SIG-M5 treated with dmso at 0.1 percent for 504 hours (cell line): ENCODE data around the gene ZMIZ1.

Experiments
- DNase-seq: peaks from one replicate; lab custom pipeline; 2025; ENCODE audit not compliant: unreplicated experiment; lab: John Stamatoyannopoulos, UW

Gene ZMIZ1

DNA sequence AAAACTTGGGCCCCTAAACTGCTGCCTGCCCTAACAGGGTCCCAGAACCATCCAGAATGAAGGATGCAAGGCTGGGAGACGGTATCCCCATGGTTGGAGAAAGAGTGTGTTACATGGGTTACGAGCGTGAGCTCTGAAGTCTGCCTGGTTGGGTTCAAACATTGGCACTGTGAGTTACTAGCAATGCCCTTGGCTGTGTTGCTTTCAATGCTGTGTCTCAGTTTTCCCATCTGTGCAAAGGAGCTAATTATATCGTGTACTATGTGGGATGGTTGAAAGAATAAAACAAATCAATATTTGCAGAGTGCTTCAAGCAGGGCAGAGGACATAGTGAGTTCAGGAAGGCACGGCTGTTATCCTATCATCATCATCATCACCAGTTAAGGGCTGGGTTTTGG lies 114.7 kb downstream of the ZMIZ1 start:
- DNase-seq, result no peak

DNA sequence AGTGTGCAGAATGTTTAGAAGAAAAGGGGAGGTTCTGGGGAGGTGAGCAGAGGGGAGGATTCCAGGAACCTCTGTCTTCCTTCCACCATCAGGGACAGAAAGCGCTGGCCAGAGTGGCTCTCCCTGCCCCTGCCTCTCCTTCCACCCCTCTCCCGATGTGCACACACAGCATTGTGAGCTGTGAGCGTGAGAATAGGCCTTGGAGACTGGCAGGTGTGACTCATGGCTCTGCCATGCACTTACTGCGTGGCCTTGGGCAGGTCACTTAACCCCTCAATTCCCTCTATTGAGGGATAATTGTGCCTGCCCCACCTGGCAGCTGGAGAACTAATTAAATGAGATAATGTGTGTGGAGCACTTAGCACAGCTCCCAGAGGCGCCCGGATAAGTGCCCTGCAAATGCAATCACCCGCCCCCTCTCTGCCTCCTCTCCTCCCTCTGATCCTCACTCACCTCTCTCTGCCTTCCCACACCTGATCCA lies 115.4 kb downstream of the ZMIZ1 start:
- DNase-seq, result no peak

DNA sequence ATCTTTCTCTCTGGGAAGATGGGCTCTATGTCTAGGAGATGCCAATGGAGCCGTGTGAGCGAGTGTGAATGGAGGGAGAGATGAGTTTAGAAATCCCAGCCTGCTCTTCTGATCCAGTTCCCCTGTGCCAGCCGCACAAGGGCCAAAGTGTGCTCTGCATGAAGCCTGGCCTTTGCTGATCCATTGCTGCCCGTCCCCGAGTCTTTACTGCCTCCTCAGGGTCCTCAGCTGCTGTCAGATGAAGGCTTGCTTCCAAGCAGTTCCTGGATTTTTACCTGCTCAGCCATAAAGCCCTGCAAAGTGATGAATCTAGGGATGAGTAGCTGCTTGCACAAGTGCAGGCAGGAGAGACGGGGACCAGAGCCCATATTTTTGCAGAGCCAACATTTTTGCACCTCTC lies 115.9 kb downstream of the ZMIZ1 start:
- no peak for DNase-seq

DNA sequence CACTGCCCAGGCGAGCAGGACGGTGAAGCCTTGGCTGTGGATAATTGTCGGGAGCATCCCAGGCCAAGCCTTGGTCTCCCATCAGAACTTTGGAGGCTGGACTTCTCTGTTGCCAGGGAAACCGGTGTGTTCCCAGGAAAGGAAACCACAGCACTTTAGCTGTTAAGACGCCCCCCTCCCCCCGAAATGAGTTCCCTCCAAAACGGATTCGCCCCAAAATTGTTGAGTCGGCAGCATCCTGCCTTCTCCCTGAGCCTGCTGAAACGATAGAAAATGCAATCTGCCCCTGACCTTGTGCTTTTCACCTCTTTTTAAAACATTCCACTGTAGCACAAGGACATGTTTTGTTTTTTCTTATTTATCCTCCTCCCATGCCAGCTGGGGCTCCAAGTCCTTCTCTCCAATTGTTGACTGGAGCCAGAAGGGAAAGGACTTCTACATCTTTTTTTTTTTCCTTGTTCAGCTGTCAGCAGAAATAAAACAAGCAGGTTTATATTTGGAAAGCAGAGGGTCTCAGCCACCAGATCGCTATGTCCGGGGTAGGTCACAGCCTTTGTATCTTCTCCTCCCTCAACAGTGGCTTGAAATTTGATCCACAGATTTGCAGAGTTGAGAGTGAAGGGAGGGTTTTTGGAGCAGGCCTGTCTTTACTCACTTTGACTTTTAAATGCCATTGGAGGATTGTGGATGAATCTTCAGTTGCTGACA lies 116.5 kb downstream of the ZMIZ1 start:
- no peak for DNase-seq

GRCh38 chr10:79185796-79186374 lies 117.1 kb downstream of the ZMIZ1 start:
- no peak for DNase-seq

DNA sequence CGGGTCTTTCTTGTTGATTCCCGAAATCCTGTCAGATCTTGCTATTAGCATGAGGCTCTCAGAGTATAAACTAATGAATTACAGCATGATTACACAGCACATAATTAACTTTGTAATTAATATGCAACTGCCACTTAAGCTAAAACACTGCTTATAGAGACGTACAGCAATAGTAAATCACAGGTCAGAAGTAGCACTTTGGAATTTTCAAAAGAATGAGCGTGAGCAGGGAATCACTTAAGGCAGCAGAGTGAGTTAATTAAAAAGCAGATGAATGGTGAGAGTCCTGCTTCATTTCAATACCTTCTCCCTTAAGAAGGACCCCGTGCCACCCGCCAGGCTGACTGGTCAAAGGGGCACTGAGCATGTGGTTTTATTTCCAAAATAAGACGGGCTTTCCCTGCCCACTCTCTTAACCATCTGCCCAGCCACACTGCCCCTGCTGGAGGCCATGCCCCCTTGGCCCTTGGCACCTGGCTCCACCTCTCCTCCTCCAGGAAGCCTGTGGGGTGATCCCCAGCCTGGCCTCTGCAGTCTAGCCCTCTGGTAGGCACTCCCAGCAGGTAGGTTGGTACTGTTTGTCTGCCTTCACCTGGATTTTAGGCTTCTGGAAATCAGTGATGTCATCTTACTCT lies 117.8 kb downstream of the ZMIZ1 start:
- DNase-seq, result no peak

DNA sequence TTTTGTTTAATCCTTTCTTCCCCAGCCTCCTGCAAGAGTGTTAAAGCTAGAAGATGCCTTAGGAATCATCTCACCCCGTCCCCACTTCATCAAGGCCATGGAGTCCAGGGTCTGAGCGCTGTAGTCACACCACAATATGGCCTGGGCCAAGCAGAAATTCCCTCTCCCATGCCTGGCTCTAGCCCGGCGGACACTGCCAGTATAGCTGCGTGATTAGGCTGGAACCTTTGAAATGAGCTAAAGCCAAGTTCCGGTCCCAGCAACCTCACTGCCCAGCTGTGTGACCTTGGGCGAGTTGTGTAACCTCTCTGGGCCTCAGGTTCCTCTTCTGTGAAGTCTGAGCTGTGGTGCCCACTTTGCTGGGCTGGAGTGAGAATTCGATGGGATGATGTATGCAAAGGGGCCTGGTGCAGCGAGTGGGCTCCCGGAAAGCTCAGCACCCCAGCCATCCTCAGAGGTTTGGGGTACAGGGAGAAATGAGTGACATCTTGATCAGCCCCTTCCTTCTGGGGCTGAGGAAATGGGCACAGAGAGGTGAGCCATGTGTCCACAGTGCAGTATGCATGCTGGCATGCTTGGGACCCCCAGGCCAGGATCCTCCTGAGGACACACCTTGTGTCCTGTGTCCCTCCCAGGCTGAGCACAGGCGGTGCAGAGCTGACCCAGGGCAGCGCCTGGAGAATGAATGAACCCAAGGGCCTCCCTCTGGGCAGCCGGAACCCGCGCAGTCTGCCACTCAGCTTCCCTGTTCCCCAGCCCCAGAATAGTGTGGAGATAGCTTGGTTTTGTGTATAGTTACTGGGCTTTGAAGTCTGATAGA lies 118.6 kb downstream of the ZMIZ1 start:
- DNase-seq, result no peak

GRCh38 chr10:79188154-79188965 lies 119.6 kb downstream of the ZMIZ1 start:
- no peak for DNase-seq

- DNase-seq, result no peak
These were observed 120.4 kb downstream of the ZMIZ1 start for GRCh38 chr10:79189181-79189580.

DNA sequence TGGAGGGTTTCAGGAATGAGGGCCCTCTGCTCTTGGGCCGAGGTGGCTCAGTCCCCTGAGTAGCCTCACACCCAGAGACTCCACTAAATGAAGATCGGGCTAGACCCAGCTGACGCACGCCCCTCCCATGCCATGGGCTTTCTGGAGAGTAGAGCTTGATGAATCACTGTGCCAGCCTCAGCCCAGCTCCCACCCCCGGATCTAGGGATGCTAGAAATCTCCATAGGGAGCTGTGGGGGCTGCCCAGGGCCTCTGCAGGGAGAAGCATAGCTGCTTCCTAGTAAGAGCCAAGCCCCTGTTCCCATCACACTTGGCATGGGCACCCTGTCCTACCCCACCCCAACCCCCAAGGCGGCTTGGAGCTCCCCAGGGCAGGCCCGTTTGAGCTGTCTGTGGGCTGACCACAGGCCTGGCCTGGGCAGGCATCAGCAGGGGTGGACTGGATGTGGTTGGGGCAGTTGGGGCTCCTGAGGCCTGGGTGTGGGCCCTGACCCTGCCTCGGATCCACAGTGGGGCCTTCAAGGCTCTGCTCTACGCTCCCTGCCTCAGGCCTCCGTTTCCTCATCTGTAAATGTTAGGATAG lies 121.2 kb downstream of the ZMIZ1 start:
- DNase-seq, result no peak

GRCh38 chr10:79190740-79191261 lies 122.0 kb downstream of the ZMIZ1 start:
- DNase-seq, result no peak

GRCh38 chr10:79191951-79192676 lies 123.3 kb downstream of the ZMIZ1 start:
- DNase-seq, result no peak

DNA sequence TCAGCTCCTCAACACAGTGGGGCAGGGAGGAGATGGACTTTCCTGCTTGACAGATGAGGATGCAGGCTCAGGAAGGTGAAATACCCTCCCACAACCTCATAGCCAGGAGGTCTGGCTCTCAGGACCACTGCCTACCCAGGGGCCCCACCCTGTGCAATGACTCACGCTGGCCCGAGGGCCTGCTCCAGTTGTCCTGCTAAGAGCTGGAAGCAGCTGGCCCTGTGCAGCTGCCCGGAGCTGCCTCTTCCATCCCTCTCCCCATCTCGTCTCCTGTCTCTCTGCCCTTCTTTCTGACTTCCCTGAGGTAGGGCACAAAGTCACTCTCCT lies 123.9 kb downstream of the ZMIZ1 start:
- no peak for DNase-seq

DNA sequence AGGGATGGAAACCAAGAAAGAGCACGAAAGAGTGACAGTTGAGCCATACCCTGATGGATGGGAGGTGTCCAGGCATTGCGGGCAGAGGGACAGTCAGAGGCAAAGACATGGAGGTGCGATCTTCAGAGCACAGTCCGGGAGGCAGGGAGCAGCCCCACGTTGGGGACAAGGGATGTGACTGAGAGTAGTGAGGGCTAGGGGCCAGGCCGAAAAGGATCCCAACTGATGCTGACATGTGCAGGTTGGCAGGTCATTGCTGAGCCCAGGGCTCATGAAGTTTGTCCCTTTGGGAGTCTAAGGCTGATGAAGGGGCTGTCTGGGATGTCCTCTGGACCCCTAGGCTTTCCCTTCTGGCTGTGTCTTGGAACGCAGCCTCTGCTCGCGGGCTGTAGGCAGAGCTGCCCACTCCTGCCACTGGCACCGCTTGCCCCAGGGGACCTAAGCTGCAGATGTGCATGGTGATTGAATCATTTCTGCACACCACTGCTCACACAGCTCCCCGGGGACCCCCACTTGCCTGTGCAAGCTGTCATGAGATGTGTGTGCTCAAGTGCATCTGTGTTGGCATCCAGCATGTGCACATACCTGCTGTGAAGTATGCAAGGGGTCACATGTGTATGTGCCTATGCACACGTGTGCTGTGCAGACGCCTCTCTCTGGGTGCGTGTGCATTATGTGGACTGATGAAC lies 125.1 kb downstream of the ZMIZ1 start:
- DNase-seq, result no peak

DNA sequence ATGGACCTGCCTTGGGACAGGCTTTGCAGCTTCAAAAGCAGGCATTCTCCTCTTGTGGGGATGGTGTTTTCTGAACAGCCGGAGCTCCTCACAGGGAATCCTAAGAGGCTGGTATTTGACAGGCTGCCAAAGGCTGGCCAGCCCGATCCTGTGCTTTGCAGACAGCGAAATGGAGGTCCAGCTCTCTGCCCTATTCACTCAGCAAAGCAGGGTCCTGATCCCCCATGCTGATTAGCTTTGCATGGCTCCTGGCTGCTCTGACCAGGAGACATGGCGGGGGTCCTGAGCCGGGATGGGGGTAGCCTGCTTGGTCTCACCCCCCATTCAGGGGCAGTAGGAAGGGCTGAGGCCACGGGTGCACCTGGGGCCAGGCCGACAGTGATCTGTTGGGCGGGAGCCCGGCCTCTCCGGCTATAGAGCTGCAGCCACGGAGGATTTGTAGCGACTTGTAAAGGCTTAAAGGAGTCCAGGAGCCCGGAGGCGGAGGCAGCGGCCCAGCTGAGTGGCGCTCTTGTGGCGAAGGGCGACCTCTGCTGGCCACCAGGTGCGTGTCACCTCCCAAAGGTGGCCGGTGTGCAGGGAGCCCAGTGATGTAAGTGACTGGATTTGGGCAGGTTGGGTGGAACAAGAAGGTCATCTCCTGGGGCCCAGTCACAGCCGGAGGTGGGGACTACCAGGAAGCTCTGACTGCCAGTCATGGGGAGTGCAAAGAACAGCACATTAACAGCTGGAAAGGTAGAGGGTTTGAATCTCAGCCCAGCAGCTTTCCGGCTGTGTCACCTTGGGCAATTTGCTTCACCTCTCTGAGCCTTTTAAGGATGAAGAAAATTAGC lies 126.5 kb downstream of the ZMIZ1 start:
- DNase-seq, result peak; percentile 48

DNA sequence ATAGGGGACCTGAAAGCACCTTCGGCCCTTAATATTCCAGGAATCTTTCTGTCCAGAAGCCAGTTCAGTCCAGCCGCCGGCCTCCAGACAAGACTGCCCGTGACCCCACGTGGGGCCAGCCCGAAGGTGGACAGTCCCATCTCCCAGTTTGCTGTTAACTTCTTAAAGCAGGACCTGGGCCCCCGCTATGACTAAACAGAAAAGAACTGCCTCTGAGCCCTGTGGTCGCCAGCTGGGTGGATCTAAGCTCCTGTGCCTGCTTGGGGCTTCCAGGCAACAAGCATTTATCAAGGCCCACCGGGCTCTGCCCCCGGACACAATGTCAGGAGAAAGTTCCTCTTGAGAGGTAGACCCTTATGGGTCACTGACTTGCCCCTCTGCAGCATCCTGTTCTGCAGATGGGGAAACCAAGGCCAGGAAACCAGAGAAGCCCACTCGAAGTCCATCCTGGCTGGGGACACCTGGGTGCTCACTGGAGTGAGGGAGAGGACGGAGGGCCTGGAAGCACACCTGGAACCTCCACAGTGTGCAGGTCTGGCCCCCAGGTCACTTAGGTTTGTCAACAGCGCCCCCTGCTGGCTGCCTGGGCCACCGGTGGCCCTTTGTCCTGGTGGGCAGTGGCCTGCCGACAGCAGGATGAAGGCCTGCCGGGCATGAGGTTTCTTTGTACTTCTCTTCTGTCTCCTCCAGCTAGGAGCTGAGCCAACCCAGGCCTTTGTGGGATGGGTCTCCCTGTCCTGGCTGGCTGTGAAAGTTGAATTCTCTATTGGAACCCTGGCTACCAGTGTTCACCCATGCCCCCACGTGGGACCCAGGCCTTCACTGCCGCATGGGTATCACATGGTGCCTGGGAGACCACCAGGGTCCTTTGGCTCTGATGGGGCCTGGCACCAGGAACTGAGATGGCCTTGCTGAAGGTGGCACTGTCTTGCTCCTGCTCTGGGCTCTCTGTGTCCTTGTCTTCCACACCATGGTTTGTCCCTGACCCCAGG lies 128.0 kb downstream of the ZMIZ1 start:
- peak; percentile 2 for DNase-seq

DNA sequence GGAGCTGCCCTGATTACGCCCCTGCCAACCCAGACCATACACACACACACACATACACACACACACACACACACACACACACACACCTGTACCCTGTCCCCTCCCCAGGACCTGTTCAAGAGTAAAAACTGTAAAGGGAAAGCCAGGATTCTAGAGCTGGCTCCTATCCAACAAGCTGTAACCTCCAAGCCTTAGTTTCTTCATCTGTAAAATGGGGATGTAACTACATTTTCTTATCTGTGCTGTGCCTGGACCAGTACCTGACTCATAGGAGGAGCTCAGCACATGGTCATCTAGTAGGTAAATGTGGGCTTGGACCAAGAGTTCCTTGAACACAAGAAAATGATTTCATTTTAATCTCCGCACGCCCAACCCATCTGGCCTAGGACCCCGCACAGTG lies 128.8 kb downstream of the ZMIZ1 start:
- no peak for DNase-seq
